Neural cell (in vitro differentiated cells): ENCODE results near the gene USP13.

ENCODE experiments used
- TF ChIP-seq, protein P1 (sequence below): IDR thresholded peaks from 2 replicates; pipeline ENCODE4 v1.6.1; 2012; ENCODE audit warnings: borderline replicate concordance
- TF ChIP-seq, protein P2 (sequence below): fragments of 450-650 bp; IDR thresholded peaks from 2 replicates; pipeline ENCODE4 v1.5.1; 2014; ENCODE audit warnings: antibody characterized with exemption, mild to moderate bottlenecking, moderate library complexity; ENCODE audit not compliant: poor library complexity, severe bottlenecking

DNA sequence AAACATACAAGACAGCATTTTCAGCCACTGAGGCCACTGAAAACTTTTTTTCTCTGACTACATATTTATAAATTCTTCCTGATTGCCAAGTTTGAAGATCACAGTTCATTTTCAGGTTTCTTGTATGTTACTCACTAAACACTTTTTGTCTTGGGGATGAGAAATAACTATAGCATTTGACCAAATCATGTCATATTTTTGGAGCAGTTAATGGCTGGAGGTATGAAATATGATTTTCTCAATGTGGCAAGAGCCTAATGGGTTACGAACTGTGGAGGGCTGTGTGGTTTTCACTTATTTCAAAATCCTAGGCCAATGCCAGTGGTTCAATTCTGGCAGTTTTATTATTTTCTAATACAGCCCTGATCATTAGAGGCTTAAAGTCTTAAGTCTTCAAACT, 64.4 kb downstream of the USP13 start:
- TF ChIP-seq, protein P1, sequence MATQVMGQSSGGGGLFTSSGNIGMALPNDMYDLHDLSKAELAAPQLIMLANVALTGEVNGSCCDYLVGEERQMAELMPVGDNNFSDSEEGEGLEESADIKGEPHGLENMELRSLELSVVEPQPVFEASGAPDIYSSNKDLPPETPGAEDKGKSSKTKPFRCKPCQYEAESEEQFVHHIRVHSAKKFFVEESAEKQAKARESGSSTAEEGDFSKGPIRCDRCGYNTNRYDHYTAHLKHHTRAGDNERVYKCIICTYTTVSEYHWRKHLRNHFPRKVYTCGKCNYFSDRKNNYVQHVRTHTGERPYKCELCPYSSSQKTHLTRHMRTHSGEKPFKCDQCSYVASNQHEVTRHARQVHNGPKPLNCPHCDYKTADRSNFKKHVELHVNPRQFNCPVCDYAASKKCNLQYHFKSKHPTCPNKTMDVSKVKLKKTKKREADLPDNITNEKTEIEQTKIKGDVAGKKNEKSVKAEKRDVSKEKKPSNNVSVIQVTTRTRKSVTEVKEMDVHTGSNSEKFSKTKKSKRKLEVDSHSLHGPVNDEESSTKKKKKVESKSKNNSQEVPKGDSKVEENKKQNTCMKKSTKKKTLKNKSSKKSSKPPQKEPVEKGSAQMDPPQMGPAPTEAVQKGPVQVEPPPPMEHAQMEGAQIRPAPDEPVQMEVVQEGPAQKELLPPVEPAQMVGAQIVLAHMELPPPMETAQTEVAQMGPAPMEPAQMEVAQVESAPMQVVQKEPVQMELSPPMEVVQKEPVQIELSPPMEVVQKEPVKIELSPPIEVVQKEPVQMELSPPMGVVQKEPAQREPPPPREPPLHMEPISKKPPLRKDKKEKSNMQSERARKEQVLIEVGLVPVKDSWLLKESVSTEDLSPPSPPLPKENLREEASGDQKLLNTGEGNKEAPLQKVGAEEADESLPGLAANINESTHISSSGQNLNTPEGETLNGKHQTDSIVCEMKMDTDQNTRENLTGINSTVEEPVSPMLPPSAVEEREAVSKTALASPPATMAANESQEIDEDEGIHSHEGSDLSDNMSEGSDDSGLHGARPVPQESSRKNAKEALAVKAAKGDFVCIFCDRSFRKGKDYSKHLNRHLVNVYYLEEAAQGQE, result no peak
- TF ChIP-seq, protein P2, sequence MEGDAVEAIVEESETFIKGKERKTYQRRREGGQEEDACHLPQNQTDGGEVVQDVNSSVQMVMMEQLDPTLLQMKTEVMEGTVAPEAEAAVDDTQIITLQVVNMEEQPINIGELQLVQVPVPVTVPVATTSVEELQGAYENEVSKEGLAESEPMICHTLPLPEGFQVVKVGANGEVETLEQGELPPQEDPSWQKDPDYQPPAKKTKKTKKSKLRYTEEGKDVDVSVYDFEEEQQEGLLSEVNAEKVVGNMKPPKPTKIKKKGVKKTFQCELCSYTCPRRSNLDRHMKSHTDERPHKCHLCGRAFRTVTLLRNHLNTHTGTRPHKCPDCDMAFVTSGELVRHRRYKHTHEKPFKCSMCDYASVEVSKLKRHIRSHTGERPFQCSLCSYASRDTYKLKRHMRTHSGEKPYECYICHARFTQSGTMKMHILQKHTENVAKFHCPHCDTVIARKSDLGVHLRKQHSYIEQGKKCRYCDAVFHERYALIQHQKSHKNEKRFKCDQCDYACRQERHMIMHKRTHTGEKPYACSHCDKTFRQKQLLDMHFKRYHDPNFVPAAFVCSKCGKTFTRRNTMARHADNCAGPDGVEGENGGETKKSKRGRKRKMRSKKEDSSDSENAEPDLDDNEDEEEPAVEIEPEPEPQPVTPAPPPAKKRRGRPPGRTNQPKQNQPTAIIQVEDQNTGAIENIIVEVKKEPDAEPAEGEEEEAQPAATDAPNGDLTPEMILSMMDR, result no peak
